GM12801 (cell line): ENCODE measurements around the gene AFG3L2.

Experiments
- TF ChIP-seq, protein P1 (sequence below): IDR thresholded peaks from one replicate; pipeline ENCODE4 v1.5.1; 2011; ENCODE audit warnings: control low read depth; ENCODE audit not compliant: insufficient read length; ENCODE audit errors: extremely low read depth

Gene AFG3L2

DNA sequence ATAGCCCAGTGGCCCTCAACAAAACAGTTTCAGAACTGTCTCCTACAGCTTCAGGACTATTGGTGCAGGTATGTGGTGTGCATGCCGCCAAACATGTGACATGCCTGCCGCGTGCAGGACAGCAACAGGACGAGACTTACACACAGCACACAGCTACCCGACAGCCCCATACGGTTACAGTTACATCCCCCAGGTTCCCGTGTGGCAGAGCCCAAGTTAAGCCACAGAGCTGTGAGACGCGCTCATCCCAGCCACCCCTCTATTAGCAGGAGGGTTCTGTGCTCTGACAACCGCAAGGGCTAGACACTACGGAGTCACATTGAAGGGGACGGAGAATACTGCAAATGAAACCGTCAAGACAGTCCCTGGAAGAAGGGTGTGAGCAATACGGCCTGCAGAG, 85.3 kb downstream of the AFG3L2 start:
- TF ChIP-seq, protein P1, sequence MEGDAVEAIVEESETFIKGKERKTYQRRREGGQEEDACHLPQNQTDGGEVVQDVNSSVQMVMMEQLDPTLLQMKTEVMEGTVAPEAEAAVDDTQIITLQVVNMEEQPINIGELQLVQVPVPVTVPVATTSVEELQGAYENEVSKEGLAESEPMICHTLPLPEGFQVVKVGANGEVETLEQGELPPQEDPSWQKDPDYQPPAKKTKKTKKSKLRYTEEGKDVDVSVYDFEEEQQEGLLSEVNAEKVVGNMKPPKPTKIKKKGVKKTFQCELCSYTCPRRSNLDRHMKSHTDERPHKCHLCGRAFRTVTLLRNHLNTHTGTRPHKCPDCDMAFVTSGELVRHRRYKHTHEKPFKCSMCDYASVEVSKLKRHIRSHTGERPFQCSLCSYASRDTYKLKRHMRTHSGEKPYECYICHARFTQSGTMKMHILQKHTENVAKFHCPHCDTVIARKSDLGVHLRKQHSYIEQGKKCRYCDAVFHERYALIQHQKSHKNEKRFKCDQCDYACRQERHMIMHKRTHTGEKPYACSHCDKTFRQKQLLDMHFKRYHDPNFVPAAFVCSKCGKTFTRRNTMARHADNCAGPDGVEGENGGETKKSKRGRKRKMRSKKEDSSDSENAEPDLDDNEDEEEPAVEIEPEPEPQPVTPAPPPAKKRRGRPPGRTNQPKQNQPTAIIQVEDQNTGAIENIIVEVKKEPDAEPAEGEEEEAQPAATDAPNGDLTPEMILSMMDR: no peak

DNA sequence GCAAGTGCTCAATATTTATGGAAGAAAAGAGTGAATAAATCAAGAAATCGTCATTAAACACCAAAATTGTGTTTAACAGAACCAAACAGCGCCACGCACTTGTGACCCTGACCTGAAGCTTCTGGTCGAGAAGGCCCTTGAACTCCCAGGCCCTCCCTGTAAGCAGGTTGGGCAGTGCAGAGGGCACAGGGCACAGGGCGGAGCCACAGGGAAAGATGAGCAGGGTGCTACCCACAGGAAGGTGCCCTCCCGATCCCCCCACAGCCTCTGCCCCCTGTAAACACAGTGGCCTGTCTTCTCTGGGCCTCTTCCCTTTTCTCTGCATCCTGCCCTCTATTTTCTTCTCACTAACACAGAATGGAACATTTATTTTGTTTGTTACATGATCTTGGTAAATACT, 85.9 kb downstream of the AFG3L2 start:
- TF ChIP-seq, protein P1: no peak

DNA sequence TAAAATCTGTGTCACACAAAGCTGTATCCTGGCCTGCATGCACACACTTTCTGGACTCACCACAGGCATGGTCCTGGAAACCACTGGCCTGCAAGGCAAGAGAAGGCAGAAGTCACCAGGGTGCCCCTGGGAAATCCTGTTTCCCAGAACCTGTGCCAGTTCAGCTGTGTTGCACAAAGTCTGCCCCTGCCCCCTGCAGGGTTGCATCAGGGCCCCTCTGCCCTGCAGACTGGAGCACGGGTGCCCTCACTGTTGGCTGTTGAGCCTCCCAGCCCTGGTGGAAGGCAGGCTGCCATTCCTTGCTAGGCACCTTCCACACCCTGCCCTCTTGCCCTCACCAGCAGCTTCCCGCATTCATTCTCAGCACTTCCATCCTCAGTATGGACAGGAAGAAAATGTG, 86.9 kb downstream of the AFG3L2 start:
- TF ChIP-seq, protein P1: no peak

DNA sequence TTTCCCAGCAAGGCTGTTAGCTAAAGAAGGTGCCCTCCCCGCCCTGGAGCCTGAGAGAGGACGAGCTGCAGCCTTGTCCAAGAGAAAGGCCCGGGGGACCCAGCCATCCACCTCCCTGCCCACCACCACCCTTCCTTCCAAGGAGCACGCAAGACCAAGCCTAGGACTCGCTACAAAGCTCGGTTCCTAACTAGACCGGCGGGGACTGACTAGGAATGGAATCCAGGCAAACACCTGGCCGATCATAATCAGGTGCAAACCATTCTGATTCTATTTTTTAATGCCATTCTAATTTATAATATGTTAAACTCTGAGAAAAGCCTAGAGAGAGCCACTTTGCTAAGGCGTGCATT, 88.6 kb downstream of the AFG3L2 start:
- TF ChIP-seq, protein P1: no peak

DNA sequence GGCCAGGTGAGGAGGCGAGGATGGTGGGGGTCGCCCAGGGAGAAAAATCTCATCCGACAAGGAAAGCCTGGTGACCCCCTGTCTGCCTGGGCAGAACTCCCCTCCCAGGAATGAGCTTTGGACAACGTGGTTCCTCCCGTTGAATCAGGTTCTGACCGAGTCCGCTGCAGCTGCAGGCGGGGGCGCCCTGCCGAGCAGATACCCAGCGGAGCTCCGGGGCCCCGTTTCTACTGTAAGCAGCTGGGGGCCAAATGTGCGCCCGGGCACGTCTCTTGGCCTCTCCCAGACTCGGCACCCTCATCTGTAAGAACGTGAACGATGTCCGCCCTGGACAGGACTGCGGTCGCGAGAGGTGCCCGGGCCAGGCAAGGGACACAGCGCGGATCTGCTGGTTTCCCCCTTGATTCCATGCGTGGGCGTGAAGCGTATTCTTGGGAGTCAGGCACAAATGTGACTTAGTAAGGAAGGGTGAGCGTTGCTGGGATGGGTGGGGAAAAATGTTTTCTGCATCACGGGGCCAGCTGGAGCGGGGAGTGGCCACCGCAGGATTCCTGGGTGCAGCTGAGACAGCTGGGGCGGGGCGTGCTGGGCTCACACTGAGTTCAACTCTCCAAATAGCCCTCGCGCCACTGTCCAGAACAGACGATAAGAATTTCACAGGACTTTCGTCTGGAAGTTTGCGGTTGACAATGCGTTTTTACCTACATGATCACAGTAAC, 89.2 kb downstream of the AFG3L2 start:
- TF ChIP-seq, protein P1: no peak

DNA sequence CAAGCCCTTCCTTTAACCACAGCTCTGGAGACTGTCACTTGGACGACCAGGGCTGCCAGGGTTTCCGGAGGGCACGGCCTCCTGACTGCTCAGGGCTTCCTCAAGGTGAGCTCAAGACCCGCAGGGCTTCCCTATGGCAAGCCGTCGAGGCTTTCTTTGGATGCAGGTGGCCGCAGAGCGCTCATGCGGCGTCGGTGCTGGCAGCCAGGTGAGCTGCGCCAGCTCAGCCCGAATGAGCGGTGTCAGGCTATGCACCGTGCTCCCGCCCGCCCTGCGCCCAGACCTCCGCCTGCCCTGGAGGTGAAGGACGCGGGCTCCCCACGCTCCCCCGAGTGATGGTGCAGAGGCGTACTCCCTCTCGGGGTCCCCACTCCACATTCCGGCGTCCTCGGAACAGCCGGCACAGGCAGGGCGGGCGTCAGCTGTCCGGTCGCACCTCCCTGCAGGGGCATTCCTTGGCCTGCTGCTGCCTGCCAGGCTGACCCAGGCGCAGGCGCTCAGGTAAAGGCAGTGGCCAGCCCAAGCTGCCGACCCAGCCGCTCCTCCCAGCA, 89.8 kb downstream of the AFG3L2 start:
- TF ChIP-seq, protein P1: no peak

DNA sequence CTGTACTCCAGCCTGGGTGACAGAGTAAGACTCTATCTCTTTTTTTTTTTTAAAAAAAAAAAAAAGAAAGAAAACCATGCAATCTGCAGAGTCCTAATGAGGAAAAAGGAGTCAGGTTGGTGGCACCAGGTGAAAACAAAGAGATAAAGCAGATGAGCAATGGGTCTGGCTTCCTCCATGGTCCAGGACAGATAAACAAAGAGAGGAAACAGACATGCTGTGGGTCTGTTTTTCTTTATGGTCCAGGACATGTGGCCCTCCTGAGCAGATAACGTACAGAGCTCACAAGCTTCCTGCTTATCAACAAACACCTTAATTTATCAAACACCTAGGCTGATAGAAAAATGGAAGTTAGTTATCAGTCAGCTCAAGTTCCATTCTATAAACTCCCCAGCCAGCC, 93.4 kb downstream of the AFG3L2 start:
- TF ChIP-seq, protein P1: no peak

DNA sequence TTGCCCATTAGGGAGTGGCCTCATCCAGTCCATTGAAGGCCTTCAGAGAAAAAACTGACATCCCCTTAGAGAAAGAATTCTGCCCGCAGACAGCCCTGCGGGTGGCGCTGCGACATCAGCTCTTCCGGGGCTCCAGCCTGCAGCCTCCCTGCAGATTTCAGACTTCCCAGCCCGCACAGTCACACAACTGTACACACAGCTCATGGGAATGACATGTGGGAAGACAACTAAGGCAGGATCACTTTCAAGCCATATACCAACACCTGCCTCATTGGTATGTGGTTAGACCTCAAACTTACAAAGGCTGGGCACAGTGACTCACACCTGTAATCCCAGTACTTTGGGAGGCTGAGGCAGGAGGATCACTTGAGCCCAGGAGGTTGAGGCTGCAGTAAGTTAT, 93.8 kb downstream of the AFG3L2 start:
- TF ChIP-seq, protein P1: no peak
